GM19463 (cell line): ENCODE measurements around the gene CRACR2B.
A peak's percentile ranks its signal among the peaks of the same experiment; 100 is the strongest.

ENCODE experiments used
- ATAC-seq: cut with Tn5 transposase; IDR thresholded peaks from one replicate; pipeline ENCODE4 v1.9.1; 2021; ENCODE audit warnings: mild to moderate bottlenecking, moderate library complexity; ENCODE audit not compliant: unreplicated experiment

CRACR2B gene

GRCh38 chr11:825366-826226 lies 2.1 kb upstream of the CRACR2B start:
- no peak for ATAC-seq

GRCh38 chr11:826227-826621 lies 1.5 kb upstream of the CRACR2B start:
- ATAC-seq: no peak

- ATAC-seq: no peak
These were observed 928 bp upstream of the CRACR2B start for GRCh38 chr11:826836-827145.

- ATAC-seq: peak; percentile 40
These were observed 398 bp upstream of the CRACR2B start for GRCh38 chr11:827146-827896.

GRCh38 chr11:828506-829175 lies 922 bp downstream of the CRACR2B start:
- no peak for ATAC-seq

GRCh38 chr11:829176-829846 lies 1.6 kb downstream of the CRACR2B start:
- ATAC-seq: no peak

- ATAC-seq: no peak
These were observed 2.2 kb downstream of the CRACR2B start for GRCh38 chr11:829847-830294.

GRCh38 chr11:830295-831117 lies 2.8 kb downstream of the CRACR2B start:
- no peak for ATAC-seq

- no peak for ATAC-seq
These were observed 3.6 kb downstream of the CRACR2B start for GRCh38 chr11:831118-831864.

- ATAC-seq: no peak
These were observed 4.3 kb downstream of the CRACR2B start for GRCh38 chr11:831961-832528.

- ATAC-seq: peak; percentile 57
These were observed 4.9 kb downstream of the CRACR2B start, which contains the start of gene CD151 for GRCh38 chr11:832529-833113. CD151 (plus strand) TSS chr11:832952; CDS start chr11:836070, 3,118 bp downstream.

- ATAC-seq: peak; percentile 27
These were observed 5.5 kb downstream of the CRACR2B start for GRCh38 chr11:833114-833791.

GRCh38 chr11:833849-834311 lies 6.2 kb downstream of the CRACR2B start:
- no peak for ATAC-seq

GRCh38 chr11:834371-835316 lies 6.9 kb downstream of the CRACR2B start:
- no peak for ATAC-seq

- no peak for ATAC-seq
These were observed 8.6 kb downstream of the CRACR2B start for GRCh38 chr11:836274-836673.

GRCh38 chr11:836700-837099 lies 9.0 kb downstream of the CRACR2B start:
- ATAC-seq: no peak
